HG03025 (cell line): Measurements from ENCODE around the gene NLRP2B.
"Not testable (repeated sequence)": the region's sequence is repeated elsewhere in the genome, so short reads cannot be mapped to it uniquely, and the experiment has no call there.

Experiments used
- ATAC-seq: cut with Tn5 transposase; IDR thresholded peaks from one replicate; pipeline ENCODE4 v1.9.1; 2021; ENCODE audit warnings: mild to moderate bottlenecking, moderate library complexity; ENCODE audit not compliant: unreplicated experiment, low FRiP score

Gene NLRP2B

GRCh38 chrX:57680160-57680559, at the start of gene NLRP2B:
NLRP2B (minus strand) TSS chrX:57680260.
- ATAC-seq, result no peak

- not testable (repeated sequence) for ATAC-seq
These were observed 45.9 kb upstream of the NLRP2B start for GRCh38 chrX:57725995-57726394.

- ATAC-seq, result no peak
These were observed 1.3 kb upstream of the NLRP2B start for GRCh38 chrX:57681341-57681740.

GRCh38 chrX:57678686-57679428, 1.2 kb downstream of the NLRP2B start:
- ATAC-seq, result no peak

GRCh38 chrX:57677132-57677858, 2.8 kb downstream of the NLRP2B start:
- ATAC-seq, result no peak

GRCh38 chrX:57675320-57675719, 4.7 kb downstream of the NLRP2B start:
- ATAC-seq, result no peak

- no peak for ATAC-seq
These were observed 5.2 kb downstream of the NLRP2B start for GRCh38 chrX:57674861-57675260.

GRCh38 chrX:57669961-57670360, 10.1 kb downstream of the NLRP2B start:
- no peak for ATAC-seq

- no peak for ATAC-seq
These were observed 13.1 kb downstream of the NLRP2B start for GRCh38 chrX:57667010-57667409.

- no peak for ATAC-seq
These were observed 25.0 kb downstream of the NLRP2B start for GRCh38 chrX:57655065-57655464.

- ATAC-seq, result no peak
These were observed 27.4 kb downstream of the NLRP2B start for GRCh38 chrX:57652705-57653104.

- no peak for ATAC-seq
These were observed 28.7 kb downstream of the NLRP2B start for GRCh38 chrX:57651169-57651919.

- ATAC-seq, result no peak
These were observed 33.0 kb downstream of the NLRP2B start for GRCh38 chrX:57647020-57647419.

GRCh38 chrX:57643698-57644097, 36.4 kb downstream of the NLRP2B start:
- no peak for ATAC-seq

- ATAC-seq, result no peak
These were observed 38.7 kb downstream of the NLRP2B start for GRCh38 chrX:57641338-57641737.

GRCh38 chrX:57640674-57641016, 39.4 kb downstream of the NLRP2B start:
- ATAC-seq, result no peak

- ATAC-seq, result not testable (repeated sequence)
These were observed 50.6 kb downstream of the NLRP2B start for GRCh38 chrX:57629438-57629837.
